ENCODE results near the gene MAB21L4. TPM values are rescaled to one million over a fixed set of nuclear protein-coding genes. Genes with fewer than 3 reads are reported as not detected.

Gene MAB21L4
- total and polyA plus RNA-seq, 7 donors, result not detected

DNA sequence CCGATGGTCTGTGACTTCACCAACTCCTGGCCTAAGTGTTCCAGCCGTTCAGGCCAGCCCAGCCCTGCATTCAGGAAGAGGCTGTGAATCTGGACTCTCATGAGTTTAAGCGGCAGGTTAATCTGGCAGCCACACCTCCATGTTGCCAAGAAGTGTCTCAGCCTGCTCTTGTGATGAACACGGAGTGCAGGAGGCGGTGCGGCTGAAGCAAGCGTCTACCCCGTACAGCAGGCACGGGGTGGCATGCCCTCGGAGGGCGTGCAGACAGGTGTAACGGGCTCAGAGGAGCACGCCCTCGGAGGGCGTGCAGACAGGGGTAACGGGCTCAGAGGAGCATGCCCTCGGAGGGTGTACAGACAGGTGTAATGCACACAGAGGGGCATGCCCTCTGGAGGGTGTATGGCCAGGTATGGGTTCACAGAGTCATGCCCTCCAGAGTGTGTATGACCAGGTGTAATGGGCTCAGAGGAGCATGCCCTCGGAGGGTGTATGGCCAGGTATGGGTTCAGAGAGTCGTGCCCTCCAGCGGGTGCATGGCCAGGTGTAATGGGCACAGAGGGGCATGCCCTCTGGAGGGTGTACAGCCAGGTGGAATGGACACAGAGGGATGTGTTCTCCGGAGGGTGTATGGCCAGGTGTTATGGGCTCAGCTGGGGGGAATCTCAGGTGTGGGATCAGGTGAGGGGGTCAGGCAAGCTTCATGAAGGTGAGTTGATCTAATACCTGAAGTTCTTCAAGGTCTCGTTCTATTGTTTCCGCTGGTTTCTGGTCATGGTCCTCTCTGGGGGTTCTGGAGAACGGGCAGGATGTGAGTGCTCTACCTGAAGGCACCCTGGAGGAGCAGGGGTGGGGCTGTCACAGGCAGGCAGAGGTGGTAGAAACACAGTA is 32.8 kb upstream of the MAB21L4 start:
- ATAC-seq (no peak), DNase-seq (peak in 1 of 2 donors; percentile 19)
- Histone ChIP-seq H3K27ac (no peak overlapping the region), H3K36me3 (ENCODE audit: insufficient read depth in 1 of 2, low read depth in 1 of 2) (no peaks in the 10 kb centered on the region), H3K4me1 (no peaks in the 10 kb centered on the region), H3K27me3 (ENCODE audit: insufficient read depth in 3 of 3, low read length in 2 of 3) (peaks cover 0 to 25% (median 3%) of the 10 kb centered on the region in 3 donors), H3K9me3 (no peaks in the 10 kb centered on the region), H3K4me3 (no peak overlapping the region)
- no peak for TF ChIP-seq CTCF (IDR thresholded peaks at IDR 0.05)
- WGBS, 3 donors, result 91 to 96% (median 94%) methylated on average over 24 of the region's 24 CpGs
- intact Hi-C loops (cut with DNase I), result loop anchor here in 1 of 2 donors (5.0 kb wide), 1 partner anchor 59 kb away; no protein-coding TSS in a partner anchor

DNA sequence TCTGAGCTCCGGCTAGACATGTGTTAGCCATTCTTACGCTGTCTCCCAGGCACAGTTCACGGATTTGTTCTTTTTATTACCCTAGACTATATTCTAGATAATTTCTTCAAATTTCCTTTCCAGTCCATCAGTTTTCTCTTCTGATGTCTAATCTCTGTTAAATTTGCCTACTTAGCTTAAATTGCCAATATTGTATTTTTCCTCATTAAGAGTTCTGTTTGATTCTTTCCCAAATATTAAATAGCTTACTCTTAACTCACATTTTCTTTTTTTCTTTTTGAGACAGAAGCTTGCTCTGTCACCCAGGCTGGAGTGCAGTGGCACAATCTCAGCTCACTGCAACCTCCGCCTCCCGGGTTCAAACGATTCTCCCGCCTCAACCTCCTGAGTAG is 31.4 kb upstream of the MAB21L4 start:
- Histone ChIP-seq H3K4me1 (no peaks in the 10 kb centered on the region), H3K36me3 (ENCODE audit: insufficient read depth in 1 of 2, low read depth in 1 of 2) (no peaks in the 10 kb centered on the region), H3K4me3 (no peak overlapping the region), H3K27ac (no peak overlapping the region), H3K27me3 (ENCODE audit: insufficient read depth in 3 of 3, low read length in 2 of 3) (peaks cover 0 to 14% (median 3%) of the 10 kb centered on the region in 3 donors), H3K9me3 (no peaks in the 10 kb centered on the region)
- intact Hi-C loops (cut with DNase I), result loop anchor here in 1 of 2 donors (5.0 kb wide), 1 partner anchor 60 kb away; no protein-coding TSS in a partner anchor
- DNase-seq, result no peak
- 93 to 95% (median 94%) methylated on average over 7 of the region's 7 CpGs for WGBS, 3 donors
- no peak for ATAC-seq
- no peak for TF ChIP-seq CTCF (IDR thresholded peaks at IDR 0.05)

DNA sequence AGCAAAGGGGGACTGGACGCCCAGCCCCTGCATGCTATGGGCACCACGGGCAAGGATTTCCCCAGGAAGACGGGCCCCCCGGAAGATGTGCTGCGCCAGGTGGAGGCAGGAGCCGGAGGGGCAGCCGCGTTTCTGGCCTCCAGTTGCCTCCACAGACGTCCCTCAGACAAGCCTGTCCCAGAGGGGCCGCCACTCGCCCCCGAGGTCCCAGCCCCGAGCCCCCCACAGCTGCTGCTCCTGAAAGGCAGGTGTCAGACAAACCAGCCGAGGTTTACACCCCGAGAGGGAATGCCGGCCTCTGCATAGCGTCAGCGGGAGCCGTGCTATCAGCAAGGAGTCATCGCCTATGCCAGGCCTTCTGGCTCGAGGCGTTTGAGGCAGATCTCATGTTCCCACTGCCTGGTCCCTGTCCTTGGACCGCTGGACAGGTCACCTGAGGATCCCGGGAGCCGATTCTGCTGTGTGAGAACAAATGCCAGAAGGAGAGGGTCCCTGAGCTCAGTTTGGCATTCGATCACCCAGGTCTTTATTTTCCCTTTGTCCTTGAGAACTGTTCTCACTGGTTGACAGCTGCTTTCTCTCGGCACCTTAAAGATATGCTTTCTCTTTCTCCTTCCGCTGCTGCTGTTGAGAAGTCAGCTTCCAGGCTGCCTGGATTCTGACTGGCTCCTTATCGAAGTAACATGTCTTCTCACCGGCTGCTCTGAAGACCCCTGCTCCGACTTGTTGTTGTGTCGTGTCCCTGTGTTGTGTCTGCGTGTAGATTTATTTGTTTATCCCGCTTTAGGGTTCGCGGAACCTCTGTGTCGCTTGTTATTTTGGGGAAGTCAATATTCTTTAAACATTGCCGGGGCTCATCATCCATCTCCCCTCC is 30.8 kb upstream of the MAB21L4 start:
- H3K9me3 ChIP-seq, result no peaks in the 10 kb centered on the region
- no peaks in the 10 kb centered on the region for H3K4me1 ChIP-seq
- H3K27me3 ChIP-seq (ENCODE audit: insufficient read depth in 3 of 3, low read length in 2 of 3), result peaks cover 0 to 10% (median 0%) of the 10 kb centered on the region in 3 donors
- DNase-seq (peak; percentile 23 to 68), ATAC-seq (peak in 3 of 4 donors; percentile 78 to 88 (median 82))
- no peaks in the 10 kb centered on the region for H3K36me3 ChIP-seq (ENCODE audit: insufficient read depth in 1 of 2, low read depth in 1 of 2)
- TF ChIP-seq CTCF (IDR thresholded peaks at IDR 0.05), result no peak
- intact Hi-C loops (cut with DNase I), result loop anchor here in 1 of 2 donors (5.0 kb wide), 1 partner anchor 61 kb away; no protein-coding TSS in a partner anchor
- 50 to 61% (median 56%) methylated on average over 38 of the region's 38 CpGs for WGBS, 3 donors
- no peak overlapping the region for H3K27ac ChIP-seq
- H3K4me3 ChIP-seq, result no peak overlapping the region

DNA sequence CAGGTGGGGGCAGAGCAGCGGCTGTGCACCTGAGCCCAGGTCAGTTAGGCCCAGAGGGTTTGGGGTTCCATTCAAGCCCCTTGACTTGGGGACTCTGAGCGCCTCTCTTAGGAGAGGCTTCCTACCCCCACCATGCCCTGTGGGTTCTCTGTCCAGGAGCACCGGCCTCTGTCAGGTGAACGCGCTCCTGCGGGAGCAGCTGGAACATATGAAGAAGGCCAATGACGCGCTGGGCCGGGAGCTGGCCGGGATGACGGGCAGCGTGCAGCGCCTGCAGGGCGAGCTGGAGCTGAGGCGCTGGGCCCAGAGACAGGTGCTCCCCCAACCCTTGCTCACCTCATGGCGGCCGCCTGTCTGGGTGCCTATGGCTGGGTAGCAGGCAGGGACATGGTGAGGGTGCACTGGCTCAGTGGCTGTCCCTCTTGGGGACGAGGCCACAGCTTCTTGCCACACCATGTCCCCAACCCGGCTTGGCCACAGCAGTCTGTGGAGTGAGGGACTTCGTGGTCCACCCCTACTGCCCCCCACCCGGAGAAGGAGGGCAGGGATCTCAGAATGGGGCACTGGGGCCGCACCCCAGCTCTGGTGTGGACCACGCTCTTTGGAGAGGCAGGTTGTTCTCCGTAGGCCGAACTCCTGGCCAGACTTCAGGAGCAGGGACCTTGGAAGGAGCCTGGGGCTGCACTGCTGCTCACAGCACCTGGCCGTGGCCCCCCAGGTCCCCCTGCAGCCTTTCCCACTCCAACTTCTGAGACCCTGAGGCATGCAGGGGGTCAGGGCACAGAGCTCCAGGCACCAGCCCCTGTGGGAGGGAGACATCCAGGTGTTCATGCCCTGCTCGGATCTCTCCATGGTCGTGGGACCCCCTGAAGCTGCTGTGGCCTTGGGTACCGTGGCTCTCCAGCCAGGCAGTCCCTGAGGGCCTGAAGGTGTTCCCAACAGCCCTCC is 29.9 kb upstream of the MAB21L4 start:
- H3K4me1 ChIP-seq, result no peaks in the 10 kb centered on the region
- DNase-seq (peak; percentile 6 to 47), ATAC-seq (no peak)
- intact Hi-C loops (cut with DNase I), result loop anchor here in 1 of 2 donors (5.0 kb wide), 1 partner anchor 61 kb away; no protein-coding TSS in a partner anchor
- H3K27ac ChIP-seq, result no peak overlapping the region
- H3K36me3 ChIP-seq (ENCODE audit: insufficient read depth in 1 of 2, low read depth in 1 of 2), result no peaks in the 10 kb centered on the region
- WGBS, 3 donors, result 82 to 91% (median 85%) methylated on average over 29 of the region's 29 CpGs
- H3K4me3 ChIP-seq, result no peak overlapping the region
- no peak for TF ChIP-seq CTCF (IDR thresholded peaks at IDR 0.05)
- H3K9me3 ChIP-seq, result no peaks in the 10 kb centered on the region
- H3K27me3 ChIP-seq (ENCODE audit: insufficient read depth in 3 of 3, low read length in 2 of 3), result peaks cover 0 to 2% (median 0%) of the 10 kb centered on the region in 3 donors

All from psoas muscle (tissue), 8 donors.